ENCODE measurements around the gene ADK.
"Not testable (repeated sequence)": the region's sequence is repeated elsewhere in the genome, so short reads cannot be mapped to it uniquely, and the experiment has no call there.

The ADK gene

GRCh38 chr10:74213019-74213418 lies 62.0 kb downstream of the ADK start:
- H3K27me3 ChIP-seq = no peaks in the 10 kb centered on the region
- TF ChIP-seq CTCF (IDR thresholded peaks at IDR 0.05) = no peak
- no peaks in the 10 kb centered on the region for H3K9me3 ChIP-seq
- peaks cover 0 to 4% of the 10 kb centered on the region in 2 experiments for H3K4me1 ChIP-seq (ENCODE audit: control insufficient read depth in 1 of 2, insufficient read depth in 1 of 2, low read depth in 1 of 2, low read length in 1 of 2)
- no peaks in the 10 kb centered on the region for H3K36me3 ChIP-seq
- no peak overlapping the region for H3K4me3 ChIP-seq (ENCODE audit: low read depth in 1 of 2, low read length in 1 of 2)
- no peak overlapping the region for H3K27ac ChIP-seq

DNA sequence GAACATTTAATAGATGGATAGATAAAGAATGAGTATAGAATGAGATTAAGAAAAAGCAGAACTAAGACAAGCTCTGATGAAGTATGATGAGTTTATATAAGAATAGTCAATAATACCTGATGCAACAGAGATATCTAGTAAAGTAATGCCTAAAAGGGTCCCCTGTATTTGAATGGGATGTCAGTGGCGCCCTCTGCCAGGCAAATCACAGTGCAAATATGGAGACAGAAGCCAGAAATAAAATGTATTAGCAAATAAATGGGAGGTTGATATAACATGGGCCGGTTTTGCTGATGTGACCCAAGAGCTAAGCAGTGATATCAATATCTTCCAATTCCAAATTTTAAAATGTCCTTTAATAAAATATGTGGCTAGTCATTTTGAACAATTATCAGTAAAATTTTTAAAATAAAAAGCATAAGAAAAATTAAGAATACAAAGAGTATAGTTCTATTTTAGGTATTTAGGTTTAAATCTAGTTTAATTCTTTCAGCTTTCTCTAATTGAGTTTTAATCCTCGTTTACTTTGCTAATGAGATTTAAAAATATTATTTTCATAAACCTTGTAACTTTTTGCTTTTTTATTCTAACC lies 62.6 kb downstream of the ADK start:
- no peaks in the 10 kb centered on the region for H3K36me3 ChIP-seq
- H3K9me3 ChIP-seq = no peaks in the 10 kb centered on the region
- no peak overlapping the region for H3K27ac ChIP-seq

DNA sequence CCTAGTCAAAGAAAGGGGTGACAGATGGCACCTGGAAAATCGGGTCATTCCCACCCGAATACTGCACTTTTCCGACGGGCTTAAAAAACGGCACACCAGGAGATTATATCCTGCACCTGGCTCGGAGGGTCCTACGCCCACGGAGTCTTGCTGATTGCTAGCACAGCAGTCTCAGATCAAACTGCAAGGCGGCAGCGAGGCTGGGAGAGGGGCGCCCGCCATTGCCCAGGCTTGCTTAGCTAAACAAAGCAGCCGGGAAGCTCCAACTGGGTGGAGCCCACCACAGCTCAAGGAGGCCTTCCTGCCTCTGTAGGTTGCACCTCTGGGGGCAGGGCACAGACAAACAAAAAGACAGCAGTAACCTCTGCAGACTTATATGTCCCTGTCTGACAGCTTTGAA lies 66.1 kb downstream of the ADK start:
- H3K4me3 ChIP-seq (ENCODE audit: low read depth in 1 of 2, low read length in 1 of 2); H3K9me3 ChIP-seq; H3K4me1 ChIP-seq (ENCODE audit: control insufficient read depth in 1 of 2, insufficient read depth in 1 of 2, low read depth in 1 of 2, low read length in 1 of 2): not testable (repeated sequence)

More for the DNA sequence above, 62.6 kb downstream of the ADK start:
- Histone ChIP-seq H3K4me3 (ENCODE audit: low read depth in 1 of 2, low read length in 1 of 2) (no peak overlapping the region), H3K4me1 (ENCODE audit: control insufficient read depth in 1 of 2, insufficient read depth in 1 of 2, low read depth in 1 of 2, low read length in 1 of 2) (peaks cover 0 to 4% of the 10 kb centered on the region in 2 experiments), H3K27me3 (no peaks in the 10 kb centered on the region)
- no peak for TF ChIP-seq CTCF (IDR thresholded peaks at IDR 0.05)

DNA sequence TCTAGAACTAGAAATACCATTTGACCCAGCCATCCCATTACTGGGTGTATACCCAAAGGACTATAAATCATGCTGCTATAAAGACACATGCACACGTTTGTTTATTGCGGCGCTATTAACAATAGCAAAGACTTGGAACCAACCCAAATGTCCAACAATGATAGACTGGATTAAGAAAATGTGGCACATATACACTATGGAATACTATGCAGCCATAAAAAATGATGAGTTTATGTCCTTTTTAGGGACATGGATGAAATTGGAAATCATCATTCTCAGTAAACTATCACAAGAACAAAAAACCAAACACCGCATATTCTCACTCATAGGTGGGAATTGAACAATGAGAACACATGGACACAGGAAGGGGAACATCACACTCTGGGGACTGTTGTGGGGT lies 71.4 kb downstream of the ADK start:
- H3K9me3 ChIP-seq; H3K27ac ChIP-seq; H3K27me3 ChIP-seq; H3K4me1 ChIP-seq (ENCODE audit: control insufficient read depth in 1 of 2, insufficient read depth in 1 of 2, low read depth in 1 of 2, low read length in 1 of 2); H3K36me3 ChIP-seq; H3K4me3 ChIP-seq (ENCODE audit: low read depth in 1 of 2, low read length in 1 of 2): not testable (repeated sequence)

More for the DNA sequence above, 66.1 kb downstream of the ADK start:
- H3K27ac ChIP-seq, H3K27me3 ChIP-seq, H3K36me3 ChIP-seq: not testable (repeated sequence)

DNA sequence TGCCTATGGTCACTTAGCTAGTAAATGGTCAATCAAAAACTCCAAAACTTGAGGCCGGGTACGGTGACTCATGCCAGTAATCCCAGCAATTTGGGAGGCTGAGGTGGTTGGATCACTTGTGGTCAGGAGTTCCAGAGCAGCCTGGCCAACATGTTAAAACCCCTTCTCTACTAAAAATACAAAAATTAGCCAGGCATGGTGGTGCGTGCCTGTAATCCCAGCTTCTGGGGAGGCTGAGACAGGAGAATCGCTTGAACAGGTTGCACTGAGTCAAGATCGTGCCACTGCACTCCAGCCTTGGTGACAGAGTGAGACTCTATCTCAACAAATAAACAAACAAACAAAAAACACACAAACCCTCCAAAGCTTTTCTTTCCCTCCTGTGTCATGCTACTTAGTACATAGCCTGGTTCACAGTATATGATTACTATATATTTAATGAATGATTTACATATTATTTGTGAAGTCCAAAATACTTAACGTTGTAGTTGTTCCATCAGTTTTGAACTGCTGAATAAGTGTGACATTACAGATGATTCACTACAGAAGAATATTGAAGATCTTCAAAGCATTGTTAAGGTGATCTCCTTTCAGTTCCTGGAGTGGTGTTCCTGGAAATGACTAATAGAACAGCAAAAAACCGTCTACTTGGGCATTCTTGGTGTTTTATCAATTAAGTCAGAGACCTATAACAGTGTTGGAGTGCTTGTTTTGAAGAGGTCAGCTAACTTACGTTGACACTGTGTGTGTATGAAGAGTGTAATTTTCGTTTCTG lies 72.9 kb downstream of the ADK start:
- Histone ChIP-seq H3K27ac (peak overlapping the region; percentile 46), H3K36me3 (no peaks in the 10 kb centered on the region), H3K9me3 (no peaks in the 10 kb centered on the region), H3K4me1 (ENCODE audit: control insufficient read depth in 1 of 2, insufficient read depth in 1 of 2, low read depth in 1 of 2, low read length in 1 of 2) (peaks cover 14 to 21% of the 10 kb centered on the region in 2 experiments), H3K27me3 (no peaks in the 10 kb centered on the region), H3K4me3 (ENCODE audit: low read depth in 1 of 2, low read length in 1 of 2) (no peak overlapping the region)
- TF ChIP-seq CTCF (IDR thresholded peaks at IDR 0.05) = no peak

GRCh38 chr10:74227697-74228424 lies 76.8 kb downstream of the ADK start:
- Histone ChIP-seq H3K27me3 (no peaks in the 10 kb centered on the region), H3K4me3 (ENCODE audit: low read depth in 1 of 2, low read length in 1 of 2) (peak overlapping the region in 1 of 2 experiments; percentile 43), H3K9me3 (no peaks in the 10 kb centered on the region), H3K27ac (peak overlapping the region; percentile 98), H3K36me3 (no peaks in the 10 kb centered on the region), H3K4me1 (ENCODE audit: control insufficient read depth in 1 of 2, insufficient read depth in 1 of 2, low read depth in 1 of 2, low read length in 1 of 2) (peaks cover 14 to 22% of the 10 kb centered on the region in 2 experiments)
- no peak for TF ChIP-seq CTCF (IDR thresholded peaks at IDR 0.05)

Data from neutrophil (primary cell).